Cerebellar cortex (tissue), 1 donor: ENCODE data around the gene MOSPD3.
"Not testable (repeated sequence)": the region's sequence is repeated elsewhere in the genome, so short reads cannot be mapped to it uniquely, and the experiment has no call there.

ENCODE experiments used
- DNase-seq: peaks from one replicate; pipeline ENCODE4 v3.0.0-alpha.2; 2015; ENCODE audit warnings: low spot score

Gene MOSPD3, protein sequence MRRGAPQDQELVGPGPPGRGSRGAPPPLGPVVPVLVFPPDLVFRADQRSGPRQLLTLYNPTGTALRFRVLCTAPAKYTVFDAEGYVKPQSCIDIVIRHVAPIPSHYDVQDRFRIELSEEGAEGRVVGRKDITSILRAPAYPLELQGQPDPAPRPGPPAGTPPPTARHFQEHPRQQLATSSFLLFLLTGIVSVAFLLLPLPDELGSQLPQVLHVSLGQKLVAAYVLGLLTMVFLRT

DNA sequence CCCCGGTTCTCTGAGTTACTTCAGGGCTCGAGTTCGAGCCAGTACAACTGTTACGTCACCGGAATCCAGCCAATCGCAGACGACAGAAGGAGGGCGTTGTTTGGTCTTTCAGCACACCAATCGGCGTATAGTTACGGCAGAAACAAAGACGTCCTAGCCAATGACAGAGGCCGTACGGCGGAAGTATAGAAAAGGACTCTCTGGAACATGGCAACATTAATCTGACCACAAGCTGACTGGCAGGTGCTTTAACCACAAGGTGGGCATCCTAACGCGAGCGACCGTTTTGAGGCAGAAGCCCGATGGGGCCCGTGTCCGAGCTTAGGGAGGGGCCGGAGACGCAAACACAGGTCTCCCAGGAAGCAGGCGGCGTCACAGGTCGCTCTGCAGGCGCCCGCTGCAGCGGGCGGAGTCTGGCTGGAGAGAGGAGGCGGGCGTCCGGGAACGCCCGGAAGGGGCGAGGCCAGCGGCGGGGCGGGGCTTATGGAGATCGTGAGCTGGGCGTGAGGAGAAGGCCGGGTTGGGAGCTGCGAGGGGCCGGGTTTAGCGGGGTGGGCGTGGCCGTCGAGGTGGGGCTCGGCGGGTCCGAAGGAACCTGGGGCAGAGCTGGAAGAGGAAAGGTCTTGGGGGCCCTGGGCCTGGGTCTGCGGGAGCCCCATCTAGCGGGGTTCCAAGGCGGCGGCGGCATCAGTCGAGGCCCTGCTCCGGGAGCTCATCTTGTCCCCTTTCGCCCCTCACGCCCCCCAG, at the start of gene MOSPD3:
Gene MOSPD3, plus strand, starts transcription at position 558 of the 747 bp plus-strand sequence. CDS start 252 bp downstream, outside the sequence.
- peak; percentile 100 for DNase-seq

DNA sequence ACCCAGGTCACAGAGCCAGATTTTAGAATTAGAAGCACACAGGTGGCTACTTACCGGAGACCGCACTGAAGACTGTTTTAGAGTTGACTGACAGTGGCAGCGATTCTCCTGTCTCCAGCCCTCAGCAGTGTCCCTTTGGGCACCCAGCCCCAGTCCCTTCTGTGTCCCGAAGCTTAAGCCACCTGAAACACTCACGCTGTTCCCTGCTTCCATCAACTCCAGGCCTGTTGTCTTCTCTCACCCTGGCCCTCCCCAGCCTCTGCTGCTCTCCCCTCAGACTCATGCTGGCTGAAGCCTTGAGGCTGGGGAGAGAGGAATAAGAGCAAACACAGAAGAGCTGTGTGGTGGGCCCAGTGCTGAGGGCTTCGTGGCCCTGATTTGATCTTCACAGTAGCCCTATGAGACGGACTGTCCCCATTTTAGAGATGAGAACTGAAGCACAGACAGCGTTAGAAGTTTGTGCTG, 49.2 kb upstream of the MOSPD3 start:
- no peak for DNase-seq

GRCh38 chr7:100563809-100564400, 48.4 kb upstream of the MOSPD3 start:
- DNase-seq = peak; percentile 75

DNA sequence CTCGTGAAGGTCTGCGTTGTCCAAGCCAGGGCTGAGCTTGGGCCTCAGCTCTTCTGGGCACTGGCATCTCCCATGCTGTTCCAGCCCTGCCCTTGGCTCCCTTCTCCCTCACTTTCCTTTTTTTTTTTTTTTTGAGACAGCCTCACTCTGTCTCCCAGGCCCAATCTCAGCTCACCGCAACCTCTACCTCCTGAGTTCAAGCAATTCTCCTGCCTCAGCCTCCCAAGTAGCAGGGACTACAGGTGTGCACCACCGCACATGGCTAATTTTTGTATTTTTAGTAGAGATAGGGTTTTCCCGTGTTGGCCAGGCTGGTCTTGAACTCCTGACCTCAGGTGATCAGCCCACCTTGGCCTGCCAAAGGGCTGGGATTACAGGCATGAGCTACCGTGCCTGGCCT, 47.9 kb upstream of the MOSPD3 start:
- not testable (repeated sequence) for DNase-seq

- DNase-seq = no peak
Observed at GRCh38 chr7:100565133-100565571, 47.2 kb upstream of the MOSPD3 start.

- no peak for DNase-seq
Observed at GRCh38 chr7:100566018-100566531, 46.3 kb upstream of the MOSPD3 start.

DNA sequence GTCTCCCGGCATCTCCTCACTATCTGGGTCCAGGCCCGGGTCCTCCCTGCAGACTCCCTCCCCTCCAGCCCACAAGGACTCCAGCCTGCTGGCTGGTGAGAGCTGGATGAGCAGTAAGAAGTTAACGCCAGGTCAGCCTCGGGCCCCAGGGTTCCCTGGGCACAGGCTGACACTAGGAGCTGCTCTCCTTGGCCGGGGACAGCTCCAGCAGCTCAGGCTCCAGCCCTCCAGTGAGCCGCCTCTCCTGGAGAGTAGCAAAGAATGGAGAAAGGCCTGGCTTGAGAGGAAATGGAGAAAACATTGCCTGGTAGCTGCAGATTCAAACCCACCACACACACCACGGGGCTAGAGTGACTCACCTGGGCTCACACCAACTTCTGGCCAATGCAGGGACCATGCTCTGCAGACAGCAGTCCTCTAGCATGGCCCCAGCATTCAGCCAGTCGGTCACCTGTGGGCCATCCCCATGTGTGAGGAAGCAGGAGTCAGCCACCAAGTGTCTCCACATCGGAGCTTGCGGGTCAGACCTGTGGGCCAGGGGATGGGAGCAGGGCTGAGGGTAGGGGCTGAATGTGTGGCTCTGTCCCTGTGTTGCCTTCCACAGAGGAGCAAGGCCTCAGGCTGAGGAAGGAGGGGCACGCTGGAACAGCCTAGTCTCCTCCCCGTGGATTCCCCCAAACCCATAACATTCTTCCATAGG, 45.2 kb upstream of the MOSPD3 start:
- DNase-seq = no peak

DNA sequence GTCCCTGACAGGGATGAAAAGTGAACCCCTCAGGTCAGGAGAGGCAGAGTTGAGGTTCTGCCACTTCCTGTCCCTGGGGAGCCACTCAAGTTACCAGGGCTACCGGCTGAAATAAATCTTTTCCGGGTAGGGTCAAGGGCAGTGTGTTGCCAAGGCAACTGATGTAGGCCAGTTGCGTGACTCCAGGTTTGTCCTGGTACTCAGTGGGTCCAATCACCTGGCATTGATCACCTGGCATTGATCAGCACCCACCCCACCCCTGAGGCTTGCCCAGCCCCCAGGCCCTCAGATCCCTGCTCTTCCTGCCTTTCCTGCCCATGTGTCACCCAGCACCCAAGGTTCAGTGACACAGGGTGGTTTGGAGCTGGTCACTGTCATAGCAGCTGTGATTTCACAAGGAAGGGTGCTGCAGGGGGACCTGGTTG, 44.6 kb upstream of the MOSPD3 start:
- DNase-seq = no peak

DNA sequence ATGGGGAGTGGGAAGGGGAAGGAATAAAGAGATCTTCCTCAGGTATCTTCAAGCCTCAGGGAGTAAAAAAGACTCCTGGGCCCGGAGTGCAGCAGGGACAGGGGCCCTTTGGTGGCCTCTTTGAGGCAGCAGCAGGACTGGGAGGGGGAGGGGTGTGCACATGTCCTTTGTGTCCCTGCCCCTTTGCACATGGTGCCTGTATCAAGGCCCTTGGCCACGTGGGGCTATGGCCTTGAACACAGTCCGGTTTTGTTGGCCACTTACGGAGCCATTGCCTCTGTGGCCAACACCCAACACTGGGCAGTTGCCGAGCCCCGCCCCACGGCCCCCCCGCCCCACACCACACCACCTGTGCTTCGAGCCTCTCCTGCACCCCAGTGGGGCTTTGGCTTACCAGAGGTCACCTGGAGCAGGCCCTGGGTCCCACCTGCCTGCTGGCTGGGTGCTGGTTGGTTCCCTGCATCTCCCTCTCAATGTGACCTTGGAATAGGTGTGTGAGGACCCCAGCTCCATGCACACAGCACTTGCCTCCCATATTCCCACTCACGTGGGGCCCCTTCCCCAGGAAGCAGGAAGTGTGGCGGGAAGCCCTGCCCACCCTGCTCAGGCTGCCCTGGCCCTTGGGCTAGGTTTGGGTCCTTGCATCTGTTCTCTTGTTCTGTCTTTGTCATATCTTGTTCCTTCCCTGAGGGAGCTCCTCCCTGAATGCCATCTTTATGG, 44.0 kb upstream of the MOSPD3 start:
- peak; percentile 49 for DNase-seq

DNA sequence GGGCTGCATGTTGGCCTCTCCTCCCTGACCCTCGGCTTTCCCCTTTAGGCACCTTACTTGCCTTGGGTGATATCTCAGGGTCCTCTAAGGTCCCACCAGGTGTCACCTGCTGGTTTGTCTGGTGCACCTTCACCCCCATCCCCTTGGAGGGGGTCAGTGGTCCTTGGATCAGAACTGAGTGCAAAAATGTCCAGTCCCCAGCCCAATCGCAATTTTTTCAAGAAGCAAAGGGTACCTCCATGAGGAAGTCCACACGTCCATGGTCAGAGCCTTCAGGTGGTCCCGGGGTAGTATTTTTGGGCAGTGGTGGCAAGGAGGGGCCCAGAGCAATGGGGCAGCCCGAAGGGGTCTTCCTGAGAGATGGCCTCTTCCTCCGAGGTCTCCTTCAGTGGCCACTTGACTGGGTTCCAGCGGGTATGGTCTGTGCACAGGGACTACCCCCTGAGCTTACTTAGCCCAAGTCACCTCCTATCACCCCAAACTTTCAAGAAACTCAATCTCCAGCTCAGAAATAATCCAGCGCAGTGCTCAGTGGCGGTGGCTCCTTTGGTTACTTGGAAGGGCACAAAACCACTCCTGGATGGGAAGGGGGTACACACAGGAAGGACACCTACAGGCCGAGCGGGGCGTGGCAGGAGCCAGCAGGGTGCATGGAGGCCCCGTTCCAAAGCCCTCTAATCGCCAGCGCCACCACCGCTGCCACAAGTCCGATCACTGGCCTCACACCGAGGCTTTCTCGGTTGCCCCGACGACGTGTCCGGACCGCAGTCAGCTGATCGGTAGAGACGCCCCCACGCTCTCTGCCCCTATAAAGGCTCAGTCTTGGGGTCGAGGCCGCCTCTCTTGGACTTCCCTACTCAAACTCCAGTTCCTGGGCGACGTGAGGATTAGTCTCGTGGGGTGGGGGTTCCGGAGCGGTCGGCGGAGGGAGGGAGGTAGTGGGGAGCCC, 43.2 kb upstream of the MOSPD3 start:
- peak; percentile 86 for DNase-seq

- DNase-seq = peak; percentile 77
Observed at GRCh38 chr7:100570954-100571828, 41.1 kb upstream of the MOSPD3 start.

DNA sequence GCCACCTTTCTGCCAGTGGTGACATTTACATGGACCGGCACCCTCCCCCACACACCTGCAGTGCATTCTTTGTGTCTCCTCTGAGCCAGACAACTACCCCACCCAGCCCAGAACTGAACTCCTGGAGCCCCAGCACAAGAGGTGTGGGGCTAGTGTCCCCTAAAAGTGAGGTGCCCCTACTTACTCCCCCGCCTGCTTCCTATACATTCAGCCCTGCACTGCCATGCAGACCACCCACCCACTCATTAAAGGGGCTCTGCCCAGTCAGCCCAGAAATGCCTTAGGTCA, 40.6 kb upstream of the MOSPD3 start:
- no peak for DNase-seq

DNA sequence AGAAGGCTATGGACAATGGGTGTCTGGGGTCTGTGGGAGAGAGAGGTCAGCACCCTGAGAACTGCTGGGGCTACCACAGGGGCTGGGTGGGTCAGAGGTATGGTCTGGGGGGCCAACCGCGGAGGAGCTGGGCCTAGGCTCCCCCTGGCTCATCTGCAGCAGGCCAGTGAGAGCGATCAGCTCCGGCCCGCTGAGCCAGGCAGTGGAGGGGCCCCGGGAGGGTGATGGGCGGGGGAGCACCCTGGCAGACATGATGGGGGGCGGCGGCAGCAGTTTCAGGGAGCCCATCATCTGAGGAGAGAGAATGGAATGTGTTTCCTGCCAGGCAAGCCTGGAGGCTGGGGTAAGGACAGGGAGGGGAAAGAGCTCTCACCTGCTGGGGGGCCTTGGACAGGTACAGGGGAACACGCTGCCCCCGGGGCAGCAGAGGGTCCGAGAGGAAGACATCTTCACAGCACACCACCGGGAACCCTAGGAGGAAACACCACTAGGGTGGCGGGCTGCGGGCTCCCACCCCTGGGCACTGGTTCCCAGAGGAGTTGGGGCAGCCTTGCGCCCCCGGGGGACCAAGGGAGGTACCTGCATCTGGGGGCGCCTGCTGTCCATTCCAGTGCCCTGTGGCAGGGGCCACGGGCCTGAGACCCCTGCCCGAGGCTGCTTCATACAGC, 39.9 kb upstream of the MOSPD3 start:
- no peak for DNase-seq

DNA sequence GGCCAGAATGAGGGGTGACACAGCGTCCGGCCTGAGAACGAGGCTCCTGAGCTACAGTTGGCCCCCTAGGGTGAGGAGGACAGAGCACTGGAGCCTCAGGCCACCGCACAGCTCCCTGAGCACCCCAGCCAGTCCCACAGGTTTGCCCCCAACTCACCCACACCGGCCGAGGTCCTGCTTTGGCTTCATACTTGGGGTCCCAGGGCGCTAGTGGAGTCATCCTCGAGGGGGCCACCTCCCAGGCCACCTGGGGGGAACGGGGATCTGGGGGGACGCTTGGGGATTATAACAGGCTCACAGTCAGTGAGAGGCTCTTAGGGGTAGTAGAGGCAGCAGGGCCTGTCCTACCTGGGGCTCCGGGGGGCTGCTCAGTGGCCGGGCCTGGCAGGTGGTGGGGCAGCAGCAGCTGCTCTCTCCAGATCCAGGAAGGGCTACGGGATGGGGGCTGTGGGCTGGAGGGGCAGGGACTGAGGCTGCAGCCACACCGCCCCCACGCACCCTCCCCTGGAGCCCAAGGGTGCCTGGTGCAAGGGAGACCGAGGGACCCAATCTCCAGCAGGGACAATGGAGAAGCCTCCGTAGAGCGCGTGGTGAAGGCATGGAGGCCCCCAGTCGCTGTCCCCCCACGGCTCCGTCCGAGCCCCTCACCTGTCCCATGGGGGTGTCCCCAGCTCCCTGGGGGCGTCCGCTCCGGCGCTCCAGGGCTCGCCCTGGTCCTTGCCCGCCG, 39.2 kb upstream of the MOSPD3 start:
- no peak for DNase-seq

GRCh38 chr7:100573691-100574361, 38.5 kb upstream of the MOSPD3 start, which contains the start of gene SAP25:
Gene SAP25 (minus strand): TSS chr7:100573900. CDS start chr7:100573742, 158 bp downstream.
- no peak for DNase-seq

DNA sequence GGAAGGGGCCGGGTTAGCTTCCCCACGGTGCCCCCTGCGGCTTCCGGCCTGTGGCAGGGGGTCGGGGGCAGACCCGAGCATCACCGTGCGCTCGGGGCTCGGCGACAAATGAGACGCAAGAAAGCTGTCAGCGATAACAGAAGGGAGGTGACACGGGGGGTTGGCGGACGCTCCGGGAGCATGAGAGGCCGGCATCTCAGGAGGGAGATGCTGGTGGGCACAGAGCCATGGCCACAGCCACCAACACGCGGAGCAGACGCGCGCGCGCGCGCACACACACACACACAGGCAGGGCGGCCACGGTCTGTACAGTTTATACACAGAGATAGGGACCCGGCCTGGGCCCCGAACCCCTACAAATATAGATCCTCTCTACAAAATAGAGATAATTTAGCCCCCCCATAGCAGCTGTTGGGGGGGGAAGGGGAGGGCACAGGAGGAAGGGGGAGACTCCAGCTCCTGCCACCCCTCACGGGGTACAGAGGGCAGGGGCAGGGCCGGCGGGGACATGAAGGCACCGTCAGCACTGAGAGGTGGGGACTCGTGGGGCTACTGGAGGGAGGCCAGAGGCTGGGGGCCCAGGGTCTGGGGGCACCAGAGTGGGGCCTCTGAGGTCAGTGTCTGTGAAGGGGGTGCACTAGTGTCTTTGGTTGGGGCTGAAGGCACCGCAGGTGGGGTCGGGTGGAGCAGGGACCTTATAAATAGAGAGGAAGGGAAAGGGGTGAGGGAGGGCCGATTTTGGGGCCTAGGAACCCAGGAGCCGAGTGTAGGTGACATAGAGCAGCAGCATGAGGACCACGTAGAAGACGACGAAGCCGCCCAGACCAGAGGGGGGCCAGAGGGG, 37.8 kb upstream of the MOSPD3 start:
- no peak for DNase-seq

DNA sequence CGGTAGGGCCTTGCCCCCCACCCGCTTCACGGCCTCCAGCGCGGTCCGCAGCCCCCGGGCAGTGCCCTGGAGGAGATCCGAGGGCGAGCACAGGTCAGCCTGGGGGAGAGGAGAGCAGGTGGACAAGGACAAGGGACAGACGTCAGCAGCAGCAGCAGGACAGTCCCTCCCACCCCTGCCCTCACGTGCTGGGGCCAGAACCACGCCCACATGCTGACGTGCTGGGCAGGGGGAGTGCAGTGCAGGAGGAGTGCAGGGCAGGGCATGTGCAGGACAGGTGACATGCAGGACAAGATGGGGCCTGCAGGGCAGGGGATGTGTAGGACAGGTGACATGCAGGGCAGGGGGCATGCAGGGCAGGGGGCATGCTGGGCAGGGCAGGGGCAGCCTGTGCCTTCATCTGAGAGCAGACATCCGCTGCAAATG, 37.1 kb upstream of the MOSPD3 start:
- peak; percentile 36 for DNase-seq
